ENCODE data around the gene CD81.

The CD81 gene

DNA sequence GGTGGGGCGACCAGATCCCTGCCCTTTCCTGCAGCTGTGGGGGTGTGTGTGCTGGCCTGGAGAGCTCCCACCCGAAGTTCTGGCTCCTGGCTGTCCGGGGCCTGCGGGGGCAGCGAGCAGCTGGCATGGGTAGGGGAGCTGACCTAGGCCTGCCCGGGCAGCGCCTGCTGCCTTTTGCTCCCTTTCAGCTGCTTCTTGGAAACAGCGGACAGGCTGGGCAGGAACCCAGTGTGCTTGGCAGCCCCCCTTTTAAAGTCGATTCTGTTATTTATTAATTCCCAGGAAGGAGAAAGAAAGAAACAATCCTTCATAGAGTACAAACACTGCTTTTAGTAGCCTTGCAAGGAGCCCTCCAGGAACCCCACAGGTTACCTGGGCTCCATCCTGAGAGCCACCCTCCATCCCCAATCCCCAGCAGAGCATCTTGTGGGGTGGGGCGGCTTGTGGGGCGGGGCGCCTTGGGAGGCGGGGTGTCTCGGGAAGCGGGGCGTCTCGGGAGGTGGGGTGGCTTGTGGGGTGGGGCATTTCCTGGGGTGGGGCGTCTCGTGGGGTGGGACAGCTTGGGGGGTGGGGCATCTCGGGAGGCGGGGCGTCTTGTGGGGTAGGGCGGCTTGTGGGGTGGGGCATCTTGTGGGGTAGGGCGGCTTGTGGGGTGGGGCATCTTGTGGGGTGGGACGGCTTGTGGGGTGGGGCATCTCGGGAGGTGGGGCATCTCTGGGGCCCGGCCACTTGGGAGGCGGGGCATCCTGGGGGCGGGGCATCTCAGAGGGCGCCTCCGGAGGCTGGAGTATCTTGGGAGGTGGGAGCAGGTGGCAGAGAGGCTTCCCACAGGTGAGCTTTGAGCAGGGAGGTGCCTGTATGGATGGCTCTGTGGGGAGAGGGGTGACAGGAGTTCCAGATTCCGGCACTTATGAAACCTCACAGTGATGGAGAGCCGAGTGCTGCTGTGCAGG, 7.0 kb downstream of the CD81 start:
- Histone ChIP-seq H3K4me1 (no peaks in the 10 kb centered on the region), H3K9me3 (no peaks in the 10 kb centered on the region), H3K36me3 (replicated peaks) (peaks cover 3% of the 10 kb centered on the region; the same call in 1 of the 2 replicates), H3K27me3 (ENCODE audit: low read depth) (no peaks in the 10 kb centered on the region), H3K4me3 (no peak overlapping the region)
- peak in 1 of 2 experiments; percentile 32 for DNase-seq (ENCODE audit: low spot score in 2 of 2)
- in situ Hi-C loops (cut with MboI; ENCODE audit: low sequenced_read_pairs), result no loop called here

DNA sequence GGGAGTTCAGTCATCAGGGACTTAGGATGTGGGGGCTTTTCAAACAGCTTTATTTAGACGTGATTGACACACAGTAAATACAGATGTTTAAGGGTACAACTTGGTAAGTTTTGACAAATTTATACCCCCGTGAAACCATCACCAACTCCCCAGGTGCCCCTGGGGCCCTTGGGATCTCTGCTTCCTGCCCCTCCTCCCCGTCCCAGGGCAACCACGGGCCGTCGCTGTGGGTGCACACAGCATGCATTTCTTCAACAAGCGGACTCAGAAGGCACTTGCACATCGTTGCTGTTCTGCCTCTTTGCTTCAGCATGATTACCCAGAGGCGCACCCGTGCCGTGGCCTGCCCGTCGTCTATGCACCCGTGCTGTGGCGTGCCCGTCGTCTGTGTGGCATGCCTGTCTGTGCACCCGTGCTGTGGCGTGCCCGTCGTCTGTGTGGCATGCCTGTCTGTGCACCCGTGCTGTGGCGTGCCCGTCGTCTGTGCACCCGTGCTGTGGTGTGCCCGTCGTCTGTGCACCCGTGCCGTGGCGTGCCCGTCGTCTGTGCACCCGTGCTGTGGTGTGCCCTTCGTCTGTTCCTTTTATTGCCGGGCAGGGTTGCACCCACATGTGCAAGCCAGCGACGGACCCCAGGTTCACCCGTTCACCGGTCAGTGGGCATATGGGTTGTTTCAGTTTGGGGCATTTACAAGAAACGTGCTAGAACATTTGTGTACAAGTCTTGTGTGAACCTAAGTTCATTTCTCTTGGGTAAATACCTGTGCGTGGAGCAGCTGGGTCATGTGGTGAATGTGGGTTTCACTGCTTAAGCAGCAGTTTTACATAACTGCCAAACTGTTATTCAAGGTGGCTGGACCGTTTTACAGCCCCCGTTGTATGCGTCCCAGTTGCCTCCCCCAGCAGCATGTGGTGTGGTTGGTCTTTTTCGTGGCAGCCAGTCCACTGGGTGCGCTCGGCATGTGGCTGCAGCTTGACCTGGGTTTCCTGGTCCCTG, 8.3 kb downstream of the CD81 start:
- no peaks in the 10 kb centered on the region for H3K9me3 ChIP-seq
- no peak overlapping the region for H3K4me3 ChIP-seq
- no peaks in the 10 kb centered on the region for H3K27me3 ChIP-seq (ENCODE audit: low read depth)
- in situ Hi-C loops (cut with MboI; ENCODE audit: low sequenced_read_pairs), result no loop called here
- H3K4me1 ChIP-seq, result no peaks in the 10 kb centered on the region
- DNase-seq (ENCODE audit: low spot score in 2 of 2), result no peak
- peaks cover 3% of the 10 kb centered on the region; the same call in 1 of the 2 replicates for H3K36me3 ChIP-seq (replicated peaks)

DNA sequence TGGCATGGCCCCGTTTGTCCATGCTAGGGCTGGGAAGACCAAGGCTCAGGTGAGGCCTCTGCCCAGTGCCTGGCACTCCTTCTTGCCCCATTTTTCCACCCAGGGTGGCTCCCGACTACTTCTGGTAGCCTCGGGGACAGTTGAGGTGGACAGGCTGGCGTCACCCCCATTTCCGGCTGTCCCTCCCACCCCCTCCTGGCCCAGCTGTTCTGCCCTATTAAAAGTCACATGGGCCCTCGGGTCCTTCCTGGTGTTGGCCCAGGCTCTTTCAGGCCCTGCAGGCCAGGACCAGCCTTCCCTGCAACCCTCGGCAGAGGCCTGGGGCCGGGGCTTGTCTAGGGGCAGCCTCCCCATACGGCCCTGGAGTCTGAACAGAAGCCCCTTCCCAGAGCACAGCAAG, 9.5 kb downstream of the CD81 start:
- in situ Hi-C loops (cut with MboI; ENCODE audit: low sequenced_read_pairs), result no loop called here
- no peak for DNase-seq (ENCODE audit: low spot score in 2 of 2)
- Histone ChIP-seq H3K27me3 (ENCODE audit: low read depth) (no peaks in the 10 kb centered on the region), H3K4me3 (no peak overlapping the region), H3K9me3 (no peaks in the 10 kb centered on the region), H3K4me1 (no peaks in the 10 kb centered on the region), H3K36me3 (replicated peaks) (peaks cover 6% of the 10 kb centered on the region; the same call in 1 of the 2 replicates)

DNA sequence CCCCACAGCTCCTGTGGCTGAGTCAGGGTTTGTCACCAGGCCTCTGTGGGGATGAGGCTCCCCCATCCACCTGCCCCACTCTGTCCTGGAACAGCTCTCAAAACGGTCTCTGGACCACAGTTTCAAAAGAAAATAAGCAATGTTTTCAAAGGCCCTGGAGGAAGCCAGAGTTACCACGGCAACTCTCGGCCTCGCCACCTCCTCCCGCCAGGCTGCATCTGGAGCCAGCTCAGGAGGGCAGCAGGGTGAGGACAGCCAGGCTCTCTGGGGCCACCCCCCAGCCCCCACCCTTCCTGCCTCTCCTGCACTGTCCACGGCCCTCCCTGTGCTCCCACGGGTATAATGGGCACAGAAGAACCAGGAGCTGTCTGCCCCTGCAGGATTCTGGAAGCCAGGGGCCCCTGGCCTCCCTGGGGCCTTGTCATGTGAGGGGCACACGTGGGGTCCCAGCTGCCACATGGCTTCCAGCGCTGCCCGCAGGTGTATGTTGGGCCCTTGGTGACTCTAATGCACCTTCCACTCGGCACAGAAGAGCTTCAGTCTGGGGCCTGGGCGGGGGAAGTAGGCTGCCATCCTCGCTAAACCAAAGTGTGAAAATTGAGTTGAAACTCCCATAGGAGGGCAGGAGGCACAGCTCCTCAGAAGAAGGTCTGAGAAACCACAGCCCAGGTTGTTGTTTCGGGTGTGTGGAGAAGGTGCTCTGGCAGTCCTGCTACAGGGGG, 10.3 kb downstream of the CD81 start:
- Histone ChIP-seq H3K27me3 (ENCODE audit: low read depth) (no peaks in the 10 kb centered on the region), H3K4me3 (no peak overlapping the region), H3K9me3 (no peaks in the 10 kb centered on the region), H3K36me3 (replicated peaks) (peaks cover 6% of the 10 kb centered on the region; the same call in 1 of the 2 replicates), H3K4me1 (no peaks in the 10 kb centered on the region)
- no peak for DNase-seq (ENCODE audit: low spot score in 2 of 2)
- in situ Hi-C loops (cut with MboI; ENCODE audit: low sequenced_read_pairs), result no loop called here

DNA sequence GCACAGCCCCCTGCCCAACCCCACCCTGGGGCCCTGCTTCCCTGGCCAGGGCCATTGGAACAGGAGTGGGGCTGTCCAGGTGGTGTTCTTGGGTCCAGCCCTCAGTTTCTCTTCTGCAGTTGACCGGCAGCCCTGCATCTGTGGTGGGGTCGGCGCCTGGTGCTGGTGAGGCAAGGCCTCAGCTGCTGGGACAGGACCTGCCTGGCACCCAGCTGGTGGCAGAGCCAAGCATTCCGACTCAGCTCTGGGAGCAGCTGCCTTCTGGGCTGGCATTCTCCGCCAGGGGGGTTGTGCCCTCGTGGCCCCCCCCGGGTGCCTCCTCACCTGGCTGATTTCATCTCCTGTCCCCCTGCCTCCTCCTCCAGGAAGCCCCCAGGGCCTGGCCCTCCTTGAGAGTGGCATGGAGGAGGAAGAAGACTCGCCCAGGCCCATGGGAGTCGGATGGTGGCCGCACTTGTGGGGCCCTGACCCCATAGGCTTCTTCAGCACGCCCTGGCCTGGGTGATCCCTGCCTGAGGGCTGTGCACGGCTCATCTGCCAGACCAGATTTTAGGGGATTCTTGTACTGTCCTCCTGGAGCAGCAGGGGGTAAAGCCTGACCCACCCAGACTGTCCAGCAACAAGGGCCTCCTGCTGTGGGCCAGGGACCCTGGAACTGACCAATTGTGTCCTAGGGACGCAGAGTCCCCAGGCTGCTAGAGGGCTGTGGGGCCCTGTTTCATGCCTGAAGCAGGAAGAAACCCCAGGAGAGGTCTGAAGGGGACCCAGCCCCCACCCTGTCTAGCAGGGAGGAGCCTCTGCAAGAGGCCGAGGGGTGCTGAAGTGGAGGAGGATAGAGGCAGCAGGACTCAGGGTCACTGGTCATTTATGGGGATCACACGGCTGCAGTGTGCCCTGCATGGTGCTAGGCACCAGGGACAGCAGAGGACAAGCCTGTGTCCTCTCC, 11.6 kb downstream of the CD81 start:
- no peaks in the 10 kb centered on the region for H3K4me1 ChIP-seq
- peaks cover 6% of the 10 kb centered on the region; the same call in 1 of the 2 replicates for H3K36me3 ChIP-seq (replicated peaks)
- H3K27me3 ChIP-seq (ENCODE audit: low read depth), result no peaks in the 10 kb centered on the region
- DNase-seq (ENCODE audit: low spot score in 2 of 2), result no peak
- in situ Hi-C loops (cut with MboI; ENCODE audit: low sequenced_read_pairs), result no loop called here
- no peaks in the 10 kb centered on the region for H3K9me3 ChIP-seq
- no peak overlapping the region for H3K4me3 ChIP-seq

DNA sequence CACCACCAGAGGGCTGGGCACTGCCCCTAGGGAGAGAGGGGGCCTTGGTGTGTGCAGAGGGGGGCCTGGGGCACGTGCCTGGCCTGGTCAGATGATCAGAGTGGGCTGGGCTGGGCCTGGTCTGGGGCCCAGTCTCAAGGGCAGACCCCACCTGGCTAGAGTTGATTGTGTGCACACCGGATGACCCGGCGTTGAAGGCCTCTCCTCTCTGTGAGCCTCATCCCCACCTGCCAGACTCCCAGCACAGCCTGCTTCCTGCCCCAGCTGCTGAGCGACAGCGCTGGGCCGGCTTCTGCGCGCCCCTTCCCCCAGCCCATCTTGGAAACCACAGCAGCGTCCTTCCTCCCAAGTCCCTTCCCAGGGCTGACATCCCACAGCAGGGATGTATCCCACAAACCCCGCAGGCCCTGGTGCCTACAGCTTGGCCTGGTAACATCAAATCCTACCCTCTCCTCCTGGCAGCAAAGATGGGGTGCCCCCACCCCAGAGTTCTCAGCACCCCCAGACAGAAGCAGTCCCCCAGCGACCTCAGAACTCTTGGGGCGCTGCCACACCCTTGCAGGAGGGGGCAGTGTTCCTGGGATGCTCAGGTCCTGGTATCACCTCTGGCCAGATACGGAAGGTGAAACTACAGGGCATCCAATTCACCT, 12.4 kb downstream of the CD81 start:
- in situ Hi-C loops (cut with MboI; ENCODE audit: low sequenced_read_pairs), result no loop called here
- Histone ChIP-seq H3K9me3 (no peaks in the 10 kb centered on the region), H3K36me3 (replicated peaks) (peaks cover 6% of the 10 kb centered on the region; the same call in 1 of the 2 replicates), H3K27me3 (ENCODE audit: low read depth) (no peaks in the 10 kb centered on the region), H3K4me3 (no peak overlapping the region), H3K4me1 (no peaks in the 10 kb centered on the region)
- DNase-seq (ENCODE audit: low spot score in 2 of 2), result no peak

DNA sequence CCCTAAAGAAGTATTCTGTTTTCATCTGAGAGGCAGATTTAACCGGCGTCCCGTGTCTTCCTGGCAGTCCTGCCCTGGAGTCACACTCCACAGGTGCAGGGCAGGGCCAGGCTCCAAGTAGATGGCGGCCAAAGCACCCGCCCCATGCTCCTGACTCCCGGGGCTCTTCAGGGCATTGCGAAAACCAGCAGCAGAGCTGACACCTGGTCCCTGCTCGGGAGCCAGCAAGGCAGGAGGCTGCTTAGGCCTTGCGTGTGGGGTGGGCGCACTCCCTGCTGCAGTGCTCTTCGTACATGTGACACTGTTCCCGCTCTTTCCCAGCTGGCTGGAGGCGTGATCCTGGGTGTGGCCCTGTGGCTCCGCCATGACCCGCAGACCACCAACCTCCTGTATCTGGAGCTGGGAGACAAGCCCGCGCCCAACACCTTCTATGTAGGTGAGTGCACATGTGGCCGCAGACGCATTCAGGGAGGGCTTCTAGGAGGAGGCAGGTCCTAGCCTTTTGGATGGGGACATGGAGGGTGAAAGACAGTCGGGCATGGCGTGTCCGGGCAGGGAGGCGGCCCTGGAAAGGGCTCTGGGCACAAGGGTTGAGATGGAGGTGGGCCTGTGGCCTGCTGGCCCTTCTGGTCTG, 13.1 kb downstream of the CD81 start:
- peaks cover 2% of the 10 kb centered on the region; the same call in 1 of the 2 replicates for H3K36me3 ChIP-seq (replicated peaks)
- no peaks in the 10 kb centered on the region for H3K27me3 ChIP-seq (ENCODE audit: low read depth)
- in situ Hi-C loops (cut with MboI; ENCODE audit: low sequenced_read_pairs), result no loop called here

DNA sequence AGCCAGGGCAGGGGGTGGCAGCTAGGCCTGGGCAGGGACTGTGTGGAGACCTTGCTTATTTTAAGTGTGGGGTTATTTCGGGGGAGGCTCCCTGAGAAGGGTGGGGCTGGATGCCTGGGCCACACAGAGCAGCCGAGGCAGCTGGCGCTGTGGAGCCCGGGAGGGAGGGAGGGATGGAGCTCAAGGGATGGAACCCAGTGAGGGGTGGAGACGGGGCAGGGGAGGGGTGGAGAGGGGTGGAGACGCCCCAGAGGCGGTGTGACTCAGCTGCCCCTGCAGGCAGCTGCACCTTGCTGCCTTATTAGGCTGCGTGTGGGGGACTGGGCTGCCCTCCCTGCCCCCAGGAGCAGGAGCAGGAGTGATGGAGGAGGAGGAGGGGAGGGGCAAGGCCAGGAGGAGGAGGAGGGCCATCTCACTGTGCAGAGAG, 13.6 kb downstream of the CD81 start:
- Histone ChIP-seq H3K4me1 (no peaks in the 10 kb centered on the region), H3K4me3 (no peak overlapping the region), H3K27me3 (ENCODE audit: low read depth) (no peaks in the 10 kb centered on the region), H3K36me3 (replicated peaks) (peaks cover 6% of the 10 kb centered on the region; the same call in 1 of the 2 replicates), H3K9me3 (no peaks in the 10 kb centered on the region)
- no peak for DNase-seq (ENCODE audit: low spot score in 2 of 2)
- in situ Hi-C loops (cut with MboI; ENCODE audit: low sequenced_read_pairs), result no loop called here

More for the DNA sequence above, 13.1 kb downstream of the CD81 start:
- Histone ChIP-seq H3K4me3 (no peak overlapping the region), H3K4me1 (no peaks in the 10 kb centered on the region), H3K9me3 (no peaks in the 10 kb centered on the region)
- no peak for DNase-seq (ENCODE audit: low spot score in 2 of 2)

DNA sequence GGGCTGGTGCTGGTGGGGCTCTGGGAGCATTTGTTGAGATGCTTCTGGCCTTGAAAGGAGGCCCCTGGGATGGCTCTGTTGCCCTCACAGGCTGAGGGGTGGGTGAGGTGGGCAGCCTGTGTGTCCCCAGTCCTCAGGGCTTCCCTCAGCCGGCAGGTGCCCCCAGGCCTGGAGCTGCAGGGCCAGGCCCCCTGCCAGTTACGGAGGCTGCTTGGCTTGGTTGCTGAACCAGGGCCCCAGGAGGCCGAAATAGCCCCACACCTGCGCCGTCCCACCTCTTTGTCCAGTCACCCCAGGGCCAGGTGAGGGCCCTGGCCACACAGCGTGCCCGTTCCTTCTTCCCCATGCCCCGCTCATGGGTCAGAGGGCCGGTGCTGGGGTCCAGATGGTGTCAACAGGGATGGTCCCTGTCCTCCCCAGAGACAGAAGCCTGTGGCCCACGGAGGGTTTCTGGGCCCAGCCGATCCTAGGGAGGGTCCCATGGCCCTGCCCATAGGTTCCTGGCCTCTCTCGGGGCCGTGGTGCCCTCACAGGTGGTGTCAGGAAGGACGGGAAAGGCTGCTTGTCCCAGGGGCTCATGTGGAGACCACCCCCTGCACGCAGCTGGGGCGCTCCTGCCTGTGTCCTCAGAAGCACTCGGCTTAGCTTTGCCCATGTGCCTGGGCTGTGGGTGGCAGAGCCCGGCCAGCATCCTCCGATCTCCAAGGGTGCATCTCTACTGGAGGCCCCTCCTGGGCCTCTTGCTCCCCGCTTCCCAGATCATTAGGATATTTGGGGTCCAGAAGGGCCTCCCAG, 14.3 kb downstream of the CD81 start:
- H3K4me1 ChIP-seq, result no peaks in the 10 kb centered on the region
- DNase-seq (ENCODE audit: low spot score in 2 of 2), result no peak
- H3K27me3 ChIP-seq (ENCODE audit: low read depth), result no peaks in the 10 kb centered on the region
- no peak overlapping the region for H3K4me3 ChIP-seq
- peaks cover 13% of the 10 kb centered on the region for H3K36me3 ChIP-seq (replicated peaks)
- in situ Hi-C loops (cut with MboI; ENCODE audit: low sequenced_read_pairs), result no loop called here
- H3K9me3 ChIP-seq, result no peaks in the 10 kb centered on the region

DNA sequence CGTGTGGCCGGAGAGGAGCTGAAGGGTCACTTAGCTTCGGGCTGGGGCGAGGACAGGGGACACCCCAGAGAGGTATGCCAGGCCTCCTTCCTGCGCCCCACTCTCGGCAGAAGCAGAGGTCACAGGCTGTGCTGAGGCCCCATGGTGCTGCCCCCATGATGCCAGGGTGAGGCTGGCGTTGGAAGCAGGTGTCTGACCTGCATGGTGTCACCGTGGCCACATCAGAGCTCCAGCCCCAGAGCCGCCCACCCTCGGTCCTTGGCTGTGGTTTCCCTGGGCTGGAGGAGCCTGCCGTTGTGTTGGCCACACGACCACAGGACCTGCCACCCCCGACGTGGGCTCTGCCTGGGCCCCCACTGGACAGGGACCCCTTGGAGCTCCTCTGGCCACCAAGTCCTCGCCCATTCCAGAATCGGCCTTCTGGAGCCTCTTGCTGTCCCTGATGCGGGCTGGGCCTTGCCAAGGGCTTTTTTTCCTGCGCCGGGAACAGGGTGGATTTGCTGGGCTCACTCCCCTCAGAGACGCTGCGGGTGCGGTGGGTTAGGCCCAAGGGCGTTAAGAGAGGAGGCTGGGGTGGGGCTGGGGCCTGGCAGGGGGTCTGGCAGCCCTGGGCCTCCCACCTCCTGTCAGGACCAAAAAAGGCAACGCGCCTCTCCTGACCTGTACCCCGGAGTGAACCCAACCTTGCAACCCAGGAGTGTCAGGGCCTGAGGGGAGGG, 15.3 kb downstream of the CD81 start:
- H3K27me3 ChIP-seq (ENCODE audit: low read depth), result no peaks in the 10 kb centered on the region
- H3K36me3 ChIP-seq (replicated peaks), result peaks cover 20% of the 10 kb centered on the region
- no peaks in the 10 kb centered on the region for H3K4me1 ChIP-seq
- no peak for DNase-seq (ENCODE audit: low spot score in 2 of 2)
- in situ Hi-C loops (cut with MboI; ENCODE audit: low sequenced_read_pairs), result no loop called here
- no peak overlapping the region for H3K4me3 ChIP-seq
- no peaks in the 10 kb centered on the region for H3K9me3 ChIP-seq

Data from HAP-1 (cell line).